GM23338 (cell line): ENCODE results near the gene ETV3. TPM values are rescaled to one million over a fixed set of nuclear protein-coding genes. Genes with fewer than 3 reads are reported as not detected.
"Not testable (repeated sequence)": the region's sequence is repeated elsewhere in the genome, so short reads cannot be mapped to it uniquely, and the experiment has no call there.

Experiments used
- ATAC-seq: fragments of 200-7000 bp; cut with Tn5 transposase; 3 replicates; pipeline ENCODE4 v1.9.1; 2020
- DNase-seq: peaks from one replicate; pipeline ENCODE4 v3.0.0-alpha.2; 2015; ENCODE audit warnings: low spot score
- H2AFZ ChIP-seq: fragments of 200-600 bp; sonication (generic); 2 replicates; pipeline ENCODE4 v1.8.0; 2016; ENCODE audit warnings: antibody characterized with exemption, mild to moderate bottlenecking, moderate library complexity
- H3F3A ChIP-seq: fragments of 200-600 bp; sonication (generic); replicated peaks from 2 replicates; pipeline ENCODE4 v1.8.0; 2017; ENCODE audit warnings: antibody characterized with exemption, mixed run types, low read depth
- H3K27ac ChIP-seq: fragments of 200-600 bp; sonication (generic); 2 replicates; pipeline ENCODE4 v1.6.1; 2016; ENCODE audit warnings: low read depth
- H3K27me3 ChIP-seq: fragments of 200-600 bp; sonication (generic); 2 replicates; pipeline ENCODE4 v1.8.0; 2016; ENCODE audit warnings: mild to moderate bottlenecking, mixed run types, moderate library complexity; ENCODE audit not compliant: insufficient read depth
- H3K36me3 ChIP-seq: fragments of 200-600 bp; sonication (generic); 2 replicates; pipeline ENCODE4 v1.8.0; 2016; ENCODE audit warnings: mild to moderate bottlenecking; ENCODE audit not compliant: insufficient read depth
- H3K4me1 ChIP-seq: fragments of 200-600 bp; sonication (generic); 2 replicates; pipeline ENCODE4 v1.8.0; 2016; ENCODE audit warnings: mild to moderate bottlenecking, moderate library complexity; ENCODE audit not compliant: insufficient read depth
- H3K4me2 ChIP-seq: fragments of 200-600 bp; sonication (generic); 2 replicates; pipeline ENCODE4 v1.7.1; 2017; ENCODE audit warnings: mixed run types
- H3K4me3 ChIP-seq: fragments of 200-600 bp; sonication (generic); 2 replicates; pipeline ENCODE4 v1.6.1; 2016; ENCODE audit warnings: mixed run types
- H3K79me2 ChIP-seq: fragments of 200-600 bp; sonication (generic); replicated peaks from 2 replicates; pipeline ENCODE4 v1.8.0; 2017; ENCODE audit warnings: mild to moderate bottlenecking; ENCODE audit not compliant: insufficient read depth
- H3K9me2 ChIP-seq: fragments of 200-600 bp; sonication (generic); 2 replicates; pipeline ENCODE4 v1.8.0; 2017; ENCODE audit not compliant: insufficient read depth
- H4K20me1 ChIP-seq: fragments of 200-600 bp; sonication (generic); replicated peaks from 2 replicates; pipeline ENCODE4 v1.8.0; 2017; ENCODE audit warnings: mild to moderate bottlenecking; ENCODE audit not compliant: insufficient read depth
- H3K27ac Mint-ChIP-seq: 2 replicates; pipeline ENCODE4 v1.8.0; 2020; ENCODE audit warnings: inconsistent platforms, mild to moderate bottlenecking, moderate library complexity, mixed read lengths
- H3K27me3 Mint-ChIP-seq: 3 replicates; pipeline ENCODE4 v1.8.0; 2022; ENCODE audit warnings: low read depth, mild to moderate bottlenecking, moderate library complexity, mixed read lengths, inconsistent platforms; ENCODE audit not compliant: insufficient read depth, poor library complexity
- H3K36me3 Mint-ChIP-seq: 3 replicates; pipeline ENCODE4 v1.8.0; 2021; ENCODE audit warnings: low read depth, mild to moderate bottlenecking, inconsistent platforms, moderate library complexity, mixed read lengths
- H3K4me1 Mint-ChIP-seq: 3 replicates; pipeline ENCODE4 v1.8.0; 2020; ENCODE audit warnings: mild to moderate bottlenecking, inconsistent platforms, mixed read lengths
- H3K4me3 Mint-ChIP-seq: 3 replicates; pipeline ENCODE4 v1.8.0; 2021; ENCODE audit warnings: moderate library complexity, mild to moderate bottlenecking, inconsistent platforms, mixed read lengths
- H3K9me3 Mint-ChIP-seq: 3 replicates; pipeline ENCODE4 v1.8.0; 2020; ENCODE audit warnings: moderate library complexity, mild to moderate bottlenecking, inconsistent platforms, mixed read lengths
- CREB1 ChIP-seq: fragments of 250-450 bp; sonication (Bioruptor Pico); IDR thresholded peaks from 2 replicates; pipeline ENCODE4 v1.5.0; 2020; ENCODE audit warnings: low read depth, mild to moderate bottlenecking, moderate library complexity
- NANOG ChIP-seq: IDR thresholded peaks from 2 replicates; pipeline ENCODE4 v1.6.1; 2016; ENCODE audit warnings: antibody characterized with exemption, borderline replicate concordance
- POLR2AphosphoS5 ChIP-seq: IDR thresholded peaks from 2 replicates; pipeline ENCODE4 v1.6.1; 2016; ENCODE audit warnings: antibody characterized with exemption, low read depth
- ZNF114 ChIP-seq: fragments of 250-450 bp; sonication (Bioruptor Pico); IDR thresholded peaks from 2 replicates; pipeline ENCODE4 v1.5.0; 2020; ENCODE audit warnings: mild to moderate bottlenecking, moderate library complexity
- polyA plus RNA-seq: library from polyadenylated mRNA; unstranded; fragments of >200 nt; fragmentation: Nextera tagmentation; extraction: Ambion mirVana; gene quantifications from 2 replicates; pipeline ENCODE4 v1.2.1, GENCODE V29; 2016
- total RNA-seq: library from RNA; depleted of rRNA; stranded (reverse); fragments of >200 nt; shearing (Covaris generic); gene quantifications from 2 replicates; pipeline ENCODE4 v1.2.3, GENCODE V29; 2014
- TF ChIP-seq, protein P1 (sequence below), 2 experiments: fragments of 200-600 bp in 1 of 2; sonication (generic) in 1 of 2; conservative IDR thresholded peaks; 2 replicates each; pipeline versions ENCODE4 v1.5.1 to v1.6.1; 2016 to 2017; ENCODE audit warnings: antibody characterized with exemption in 2 of 2, low read depth in 2 of 2, mild to moderate bottlenecking in 2 of 2, moderate library complexity in 1 of 2
- TF ChIP-seq, protein P2 (sequence below): IDR thresholded peaks from 2 replicates; pipeline ENCODE4 v1.6.1; 2016; ENCODE audit warnings: antibody characterized with exemption

ETV3 gene
- total and polyA plus RNA-seq, 2 experiments from 2014 or later: 8.1 to 19.6 TPM

GRCh38 chr1:157099633-157100009, 38.6 kb downstream of the ETV3 start, which contains the start of gene ETV3L (continued):
- TF ChIP-seq POLR2AphosphoS5: no peak

- not testable (repeated sequence) for H3K4me1 ChIP-seq, H3K9me2 ChIP-seq, H3K4me3 Mint-ChIP-seq, H3K79me2 ChIP-seq, H3K4me3 ChIP-seq, H3K27ac ChIP-seq, ATAC-seq, H3K4me2 ChIP-seq, H3K36me3 ChIP-seq, H4K20me1 ChIP-seq, H3F3A ChIP-seq, H3K9me3 Mint-ChIP-seq, DNase-seq, H3K36me3 Mint-ChIP-seq, H3K27me3 ChIP-seq, H3K4me1 Mint-ChIP-seq, H3K27ac Mint-ChIP-seq
- H3K27me3 Mint-ChIP-seq: peaks cover 16% of the 10 kb centered on the region
- H2AFZ ChIP-seq: peak overlapping the region; percentile 32; the same call in 1 of the 2 replicates
Measured at GRCh38 chr1:157098987-157099632, 39.1 kb downstream of the ETV3 start.

DNA sequence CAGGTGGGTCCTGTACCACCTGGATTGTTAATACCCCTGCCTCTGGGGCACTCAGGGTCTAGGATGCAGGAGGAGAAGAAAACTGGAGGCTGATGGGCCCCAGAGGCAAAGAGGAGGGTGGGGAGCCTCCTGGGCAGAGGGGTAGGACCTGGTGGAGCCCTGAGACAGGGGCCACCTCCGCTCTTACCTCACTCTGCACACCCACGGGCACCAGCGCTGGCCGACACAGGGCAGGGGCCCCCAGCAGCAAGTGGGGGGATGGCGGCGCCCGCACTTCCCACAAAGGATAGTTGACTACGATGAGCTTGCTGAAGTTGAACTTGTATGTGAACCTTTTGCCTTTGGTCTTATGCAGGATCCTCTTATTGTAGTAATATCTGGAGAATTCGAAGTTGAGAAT, 39.7 kb downstream of the ETV3 start:
- Histone ChIP-seq H3K36me3 (no peaks in the 10 kb centered on the region), H3K4me3 (no peak overlapping the region), H3K9me2 (no peaks in the 10 kb centered on the region), H3K4me1 (peaks cover 7% of the 10 kb centered on the region; the same call in 1 of the 2 replicates), H3K4me2 (no peak overlapping the region), H3K79me2 (no peaks in the 10 kb centered on the region), H3F3A (no peaks in the 10 kb centered on the region), H3K27me3 (no peaks in the 10 kb centered on the region), H3K27ac (no peak overlapping the region), H2AFZ (no peak overlapping the region), H4K20me1 (no peaks in the 10 kb centered on the region)
- TF ChIP-seq, protein P1, sequence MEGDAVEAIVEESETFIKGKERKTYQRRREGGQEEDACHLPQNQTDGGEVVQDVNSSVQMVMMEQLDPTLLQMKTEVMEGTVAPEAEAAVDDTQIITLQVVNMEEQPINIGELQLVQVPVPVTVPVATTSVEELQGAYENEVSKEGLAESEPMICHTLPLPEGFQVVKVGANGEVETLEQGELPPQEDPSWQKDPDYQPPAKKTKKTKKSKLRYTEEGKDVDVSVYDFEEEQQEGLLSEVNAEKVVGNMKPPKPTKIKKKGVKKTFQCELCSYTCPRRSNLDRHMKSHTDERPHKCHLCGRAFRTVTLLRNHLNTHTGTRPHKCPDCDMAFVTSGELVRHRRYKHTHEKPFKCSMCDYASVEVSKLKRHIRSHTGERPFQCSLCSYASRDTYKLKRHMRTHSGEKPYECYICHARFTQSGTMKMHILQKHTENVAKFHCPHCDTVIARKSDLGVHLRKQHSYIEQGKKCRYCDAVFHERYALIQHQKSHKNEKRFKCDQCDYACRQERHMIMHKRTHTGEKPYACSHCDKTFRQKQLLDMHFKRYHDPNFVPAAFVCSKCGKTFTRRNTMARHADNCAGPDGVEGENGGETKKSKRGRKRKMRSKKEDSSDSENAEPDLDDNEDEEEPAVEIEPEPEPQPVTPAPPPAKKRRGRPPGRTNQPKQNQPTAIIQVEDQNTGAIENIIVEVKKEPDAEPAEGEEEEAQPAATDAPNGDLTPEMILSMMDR (conservative IDR thresholded peaks at IDR 0.05; ENCODE audit: low read depth in 2 of 2): no peak
- TF ChIP-seq, protein P2, sequence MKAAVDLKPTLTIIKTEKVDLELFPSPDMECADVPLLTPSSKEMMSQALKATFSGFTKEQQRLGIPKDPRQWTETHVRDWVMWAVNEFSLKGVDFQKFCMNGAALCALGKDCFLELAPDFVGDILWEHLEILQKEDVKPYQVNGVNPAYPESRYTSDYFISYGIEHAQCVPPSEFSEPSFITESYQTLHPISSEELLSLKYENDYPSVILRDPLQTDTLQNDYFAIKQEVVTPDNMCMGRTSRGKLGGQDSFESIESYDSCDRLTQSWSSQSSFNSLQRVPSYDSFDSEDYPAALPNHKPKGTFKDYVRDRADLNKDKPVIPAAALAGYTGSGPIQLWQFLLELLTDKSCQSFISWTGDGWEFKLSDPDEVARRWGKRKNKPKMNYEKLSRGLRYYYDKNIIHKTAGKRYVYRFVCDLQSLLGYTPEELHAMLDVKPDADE: no peak
- TF ChIP-seq NANOG: no peak
- Mint-ChIP-seq H3K27me3 (peaks cover 16% of the 10 kb centered on the region), H3K9me3 (no peaks in the 10 kb centered on the region), H3K4me3 (no peak overlapping the region), H3K27ac (no peak overlapping the region), H3K36me3 (no peaks in the 10 kb centered on the region; the same call in 2 of the 3 replicates), H3K4me1 (peaks cover 8% of the 10 kb centered on the region)
- ATAC-seq: no peak
- DNase-seq: no peak

DNA sequence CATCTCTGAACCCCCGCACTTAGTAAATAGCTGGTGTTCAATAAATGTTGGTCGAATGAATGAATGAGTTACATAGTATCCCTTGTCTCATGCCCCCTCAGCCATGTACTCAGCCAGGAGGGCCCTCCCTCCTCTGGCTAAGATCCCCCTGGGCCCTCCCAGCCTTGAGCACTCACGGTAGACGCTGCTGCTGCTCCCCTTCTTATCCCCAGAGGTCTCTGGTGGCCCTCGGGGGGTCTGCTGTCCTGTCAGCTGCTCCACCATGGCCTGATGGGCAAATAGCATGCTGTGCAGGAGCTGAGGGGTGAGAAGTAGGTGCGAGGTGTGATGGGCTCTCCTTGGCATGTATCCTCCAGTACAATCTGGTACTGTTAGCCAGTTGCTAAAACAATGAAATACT, 40.5 kb downstream of the ETV3 start:
- H3K4me1 ChIP-seq: peaks cover 7% of the 10 kb centered on the region; the same call in 1 of the 2 replicates
- H3K27me3 Mint-ChIP-seq: peaks cover 16% of the 10 kb centered on the region

More for the DNA sequence above, 40.5 kb downstream of the ETV3 start:
- Histone ChIP-seq H3K27me3 (no peaks in the 10 kb centered on the region), H4K20me1 (no peaks in the 10 kb centered on the region), H3K36me3 (no peaks in the 10 kb centered on the region), H3F3A (no peaks in the 10 kb centered on the region), H3K4me3 (no peak overlapping the region), H3K4me2 (no peak overlapping the region), H3K27ac (no peak overlapping the region), H2AFZ (no peak overlapping the region), H3K9me2 (no peaks in the 10 kb centered on the region), H3K79me2 (no peaks in the 10 kb centered on the region)
- no peak for ATAC-seq
- DNase-seq: no peak
- TF ChIP-seq CREB1 (CRISPR knock-in tag) (no peak), ZNF114 (CRISPR knock-in tag) (no peak)
- Mint-ChIP-seq H3K36me3 (no peaks in the 10 kb centered on the region; the same call in 2 of the 3 replicates), H3K4me3 (no peak overlapping the region), H3K4me1 (peaks cover 8% of the 10 kb centered on the region), H3K9me3 (no peaks in the 10 kb centered on the region), H3K27ac (no peak overlapping the region)
